ENCODE data around the gene DISC1.
"Not testable (repeated sequence)": the region's sequence is repeated elsewhere in the genome, so short reads cannot be mapped to it uniquely, and the experiment has no call there.

The DISC1 gene

DNA sequence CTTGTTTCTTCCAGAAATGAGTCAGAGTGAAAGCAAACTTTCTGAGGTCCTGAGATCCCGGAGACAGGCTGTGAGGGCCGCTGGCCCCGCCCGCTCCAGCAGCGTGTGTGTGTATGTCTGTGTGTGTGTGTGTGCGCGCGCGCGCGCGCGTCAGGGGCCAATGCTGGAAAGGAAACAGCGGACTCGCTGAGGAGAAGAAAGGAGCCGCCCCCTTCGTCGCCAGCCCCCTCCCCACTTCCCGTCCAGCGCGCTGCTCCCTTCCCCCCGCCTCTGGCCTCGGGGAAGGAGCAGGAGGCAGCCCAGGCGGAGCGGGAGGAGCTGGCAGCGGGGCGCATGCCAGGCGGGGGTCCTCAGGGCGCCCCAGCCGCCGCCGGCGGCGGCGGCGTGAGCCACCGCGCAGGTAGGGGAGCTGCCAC, at the start of gene DISC1:
TSS of gene DISC1 (plus strand) at position 256 of the 416 bp plus-strand sequence. CDS start at position 334, 78 bp downstream.
- DNase-seq (ENCODE audit: low spot score) = peak; percentile 61

DNA sequence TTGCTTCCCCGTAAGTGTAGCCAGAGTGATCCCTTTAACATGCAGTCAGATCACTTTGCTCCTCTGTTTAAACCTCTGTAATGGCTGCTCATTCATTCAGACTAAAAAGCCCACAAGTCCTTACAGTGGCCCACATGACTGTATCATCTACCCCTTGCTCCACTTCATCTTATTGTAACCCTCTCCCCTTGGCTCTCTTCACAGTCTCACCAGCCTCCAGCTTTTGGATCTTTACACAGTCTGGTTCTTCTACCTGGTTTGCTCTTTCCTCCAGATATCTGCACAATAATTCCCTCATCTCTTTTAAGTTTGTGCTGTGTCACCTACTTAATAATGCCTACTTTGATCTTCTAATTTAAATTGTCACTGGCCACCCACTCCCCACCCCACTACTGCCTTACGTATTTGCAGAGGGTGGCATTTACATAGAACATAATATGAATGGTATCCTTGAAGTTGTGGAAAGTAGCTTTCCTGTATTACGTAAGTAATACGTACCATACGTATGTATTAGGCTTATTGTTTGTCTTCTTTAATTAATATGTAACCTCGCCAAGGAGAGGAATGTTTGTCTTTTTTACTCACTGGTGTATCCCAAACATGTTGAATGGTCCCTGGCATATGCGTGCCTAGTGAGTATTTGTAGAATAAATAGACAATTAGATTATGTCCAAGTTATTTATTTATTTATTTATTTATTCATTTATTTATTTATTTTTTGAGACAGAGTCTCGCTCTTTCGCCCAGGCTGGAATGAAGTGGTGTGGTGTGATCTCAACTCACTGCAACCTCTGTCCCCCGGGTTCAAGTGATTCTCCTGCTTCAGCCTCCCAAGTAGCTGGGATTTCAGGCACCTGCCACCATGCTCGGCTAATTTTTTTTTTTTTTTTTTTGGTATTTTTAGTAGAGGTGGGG, 49.5 kb upstream of the DISC1 start:
- DNase-seq (ENCODE audit: low spot score) = no peak

DNA sequence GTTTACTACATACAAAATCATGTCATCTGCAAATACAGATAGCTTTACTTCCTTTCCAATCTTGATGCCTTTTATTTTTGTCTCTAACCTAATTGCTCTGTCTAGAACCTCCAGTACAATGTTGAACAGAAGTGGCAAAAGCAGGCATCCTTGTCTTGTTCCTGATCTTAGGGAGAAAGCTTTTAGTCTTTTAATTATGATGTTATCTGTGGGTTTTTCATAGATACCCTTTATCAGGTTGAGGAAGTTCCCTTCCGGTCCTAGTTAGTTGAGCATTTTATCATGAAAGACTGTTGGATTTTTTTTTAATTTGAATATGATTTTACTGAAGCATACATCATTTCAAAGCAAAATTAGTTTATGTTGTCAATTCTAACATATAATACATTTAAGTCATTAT, 45.7 kb upstream of the DISC1 start:
- no peak for DNase-seq (ENCODE audit: low spot score)

DNA sequence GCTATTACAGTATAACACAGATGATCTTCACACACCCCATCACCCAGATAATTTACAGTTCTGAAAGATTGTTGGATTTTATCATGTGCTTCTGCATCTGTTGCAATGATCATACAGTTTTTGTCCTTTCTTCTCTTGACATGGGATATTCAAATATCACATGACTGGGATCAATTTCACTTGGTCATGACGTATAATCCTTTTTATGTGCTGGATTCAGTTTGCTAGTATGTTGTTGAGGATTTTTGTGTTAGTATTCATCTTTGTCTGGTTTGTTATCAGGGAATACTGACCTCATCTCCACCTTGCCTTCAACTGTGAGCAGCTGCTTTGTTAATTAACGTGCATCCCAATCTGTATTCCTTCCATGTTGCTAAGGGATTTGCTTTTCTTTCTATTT, 44.7 kb upstream of the DISC1 start:
- no peak for DNase-seq (ENCODE audit: low spot score)

DNA sequence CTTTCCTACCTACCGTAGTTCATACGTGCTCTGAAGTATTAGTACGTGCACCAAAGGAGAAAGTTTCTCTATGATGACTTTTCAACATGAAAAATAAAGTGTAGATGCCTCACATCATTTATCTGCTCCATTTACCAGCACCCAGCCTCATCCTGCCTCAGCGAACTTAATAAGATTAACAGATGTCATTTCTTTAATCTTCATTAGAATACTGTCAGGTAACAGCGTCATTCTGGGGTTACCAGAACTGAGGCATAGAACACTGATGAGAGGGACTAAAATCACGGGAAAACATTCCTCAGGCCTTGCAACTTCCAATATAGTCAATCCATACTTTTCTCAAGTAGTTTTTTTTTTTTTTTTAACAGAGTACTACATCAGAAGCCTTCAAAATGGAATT, 43.2 kb upstream of the DISC1 start:
- no peak for DNase-seq (ENCODE audit: low spot score)

DNA sequence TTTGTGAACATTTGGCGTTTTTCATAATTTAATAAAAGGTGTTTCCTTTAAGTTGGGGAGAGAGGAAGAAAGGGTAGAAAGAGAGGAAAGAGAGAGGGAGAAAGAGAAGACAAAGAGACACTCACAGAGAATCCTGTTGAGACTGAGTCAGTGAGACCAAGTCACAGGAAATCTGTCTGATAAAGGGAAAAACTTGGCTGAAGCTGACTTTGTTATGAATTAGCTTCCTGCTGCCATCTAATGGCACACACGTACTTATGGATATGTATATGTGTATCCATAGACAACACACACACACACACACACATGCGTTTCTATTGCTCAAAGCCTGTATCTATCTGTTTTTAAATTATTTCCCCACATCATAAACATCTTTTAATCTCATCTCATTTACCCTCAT, 42.5 kb upstream of the DISC1 start:
- peak; percentile 19 for DNase-seq (ENCODE audit: low spot score)

DNA sequence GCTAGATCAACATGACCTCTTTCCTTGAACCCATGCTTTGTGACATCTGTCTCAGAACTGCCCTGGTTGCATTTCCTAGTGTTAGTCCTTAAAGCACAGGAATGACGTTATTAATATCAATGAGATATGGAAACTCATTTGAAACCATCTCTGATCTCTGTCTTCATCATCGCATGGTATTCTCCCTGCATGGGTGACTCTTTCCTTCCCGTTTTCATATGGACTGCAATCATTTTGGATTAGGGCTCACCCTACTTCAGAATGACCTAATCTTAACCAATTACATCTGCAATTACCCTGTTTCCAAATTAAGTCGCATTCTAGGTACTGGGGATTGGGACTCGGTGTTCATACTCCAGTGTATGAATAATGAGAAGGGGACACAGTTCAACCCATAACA, 41.7 kb upstream of the DISC1 start:
- DNase-seq (ENCODE audit: low spot score) = no peak

DNA sequence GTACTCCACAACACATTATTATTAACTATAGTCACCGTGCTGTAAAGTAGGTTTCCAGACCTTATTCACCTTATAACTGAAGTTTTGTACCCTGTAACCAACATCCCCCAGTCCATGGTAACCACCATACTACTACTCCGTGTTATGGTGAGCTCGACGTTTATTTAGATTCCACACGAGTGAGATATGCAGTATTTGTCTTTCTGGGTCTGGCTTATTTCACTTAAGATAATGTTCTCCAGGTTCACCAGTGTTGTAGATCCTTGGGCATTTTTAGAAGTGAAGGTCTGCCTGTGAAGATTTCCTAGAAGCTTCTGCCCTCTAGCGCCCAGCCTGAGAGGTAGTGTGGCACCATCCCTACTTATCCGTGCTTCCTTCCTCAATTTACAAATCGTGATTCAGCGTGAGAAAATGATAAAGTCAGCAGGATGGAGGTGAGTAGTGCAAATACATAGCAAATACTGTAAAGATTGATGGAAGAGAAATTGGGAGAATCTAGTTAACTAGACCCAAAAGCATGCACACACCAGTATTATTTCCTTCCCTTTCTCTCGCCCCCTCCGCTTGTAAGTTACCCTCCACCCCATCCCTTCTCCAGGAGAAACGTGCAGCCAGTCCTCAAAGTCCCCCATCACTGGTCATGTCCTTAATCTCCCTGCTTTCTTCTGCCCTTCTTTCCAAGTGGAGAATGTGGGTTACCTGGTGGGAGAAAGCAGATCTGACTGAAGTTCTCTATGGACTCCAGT, 36.0 kb upstream of the DISC1 start:
- DNase-seq (ENCODE audit: low spot score) = peak; percentile 49

DNA sequence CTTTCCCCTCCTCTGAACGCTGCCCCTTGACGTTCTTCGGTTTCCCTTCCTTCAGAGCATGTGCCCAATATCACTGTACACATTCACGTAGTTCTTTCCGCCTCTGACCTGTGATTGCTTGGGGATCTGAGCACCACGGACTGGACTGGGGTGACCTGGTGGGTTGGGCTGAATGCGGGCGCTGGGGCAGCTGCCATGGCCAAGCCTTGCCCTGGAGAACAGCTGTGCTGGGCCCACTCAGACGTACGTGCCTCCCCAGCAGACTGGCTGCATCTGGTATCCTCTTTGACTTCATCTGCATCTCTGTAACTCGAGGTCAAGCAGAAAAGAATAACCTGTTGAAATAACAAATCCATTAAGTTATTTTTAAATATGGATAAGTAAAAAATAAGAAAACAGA, 35.1 kb upstream of the DISC1 start:
- DNase-seq (ENCODE audit: low spot score) = no peak

DNA sequence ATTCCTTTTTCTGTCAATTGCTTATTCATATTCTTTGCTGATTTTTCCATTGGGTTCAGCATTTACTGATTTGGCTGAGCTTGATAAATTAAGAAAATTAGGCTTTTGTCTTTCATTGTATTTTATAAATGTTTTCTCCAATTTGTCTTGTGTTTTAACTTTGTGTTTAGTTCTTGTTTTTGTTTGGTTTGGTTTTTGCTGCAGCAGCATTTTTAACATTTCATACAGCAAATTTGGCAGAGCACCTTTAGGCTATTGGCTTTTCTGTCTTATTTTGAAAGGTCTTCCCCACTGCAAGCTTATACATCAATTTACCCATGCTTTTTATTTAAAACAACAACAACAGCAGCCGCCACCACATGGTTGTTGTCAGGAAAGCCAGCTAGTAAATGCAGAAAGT, 33.8 kb upstream of the DISC1 start:
- DNase-seq (ENCODE audit: low spot score) = no peak

DNA sequence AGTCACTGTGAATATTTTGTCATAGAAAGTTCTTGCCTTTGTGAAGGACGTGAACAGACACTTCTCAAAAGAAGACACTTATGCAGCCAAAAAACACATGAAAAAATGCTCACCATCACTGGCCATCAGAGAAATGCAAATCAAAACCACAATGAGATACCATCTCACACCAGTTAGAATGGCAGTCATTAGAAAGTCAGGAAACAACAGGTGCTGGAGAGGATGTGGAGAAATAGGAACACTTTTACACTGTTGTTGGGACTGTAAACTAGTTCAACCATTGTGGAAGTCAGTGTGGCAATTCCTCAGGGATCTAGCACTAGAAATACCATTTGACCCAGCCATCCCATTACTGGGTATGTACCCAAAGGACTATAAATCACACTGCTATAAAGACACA, 33.3 kb upstream of the DISC1 start:
- DNase-seq (ENCODE audit: low spot score) = not testable (repeated sequence)

DNA sequence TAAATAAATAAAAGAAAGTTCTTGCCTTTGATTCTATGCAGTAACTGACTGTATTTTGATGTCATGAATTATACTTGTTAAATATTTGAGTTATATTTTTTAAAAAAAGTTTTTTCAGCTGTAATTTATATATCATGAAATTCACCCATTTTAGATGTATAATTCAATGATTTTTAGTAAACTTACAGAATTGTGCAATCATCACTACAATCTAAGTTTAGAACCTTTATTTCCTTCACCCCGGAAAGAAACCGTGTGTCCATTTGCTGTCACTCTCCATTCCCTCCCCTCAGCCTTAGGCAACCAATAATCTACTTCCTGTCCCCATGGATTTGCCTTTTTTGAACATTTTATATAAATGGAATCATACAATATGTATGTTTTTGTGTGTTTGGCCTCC, 32.5 kb upstream of the DISC1 start:
- DNase-seq (ENCODE audit: low spot score) = no peak

DNA sequence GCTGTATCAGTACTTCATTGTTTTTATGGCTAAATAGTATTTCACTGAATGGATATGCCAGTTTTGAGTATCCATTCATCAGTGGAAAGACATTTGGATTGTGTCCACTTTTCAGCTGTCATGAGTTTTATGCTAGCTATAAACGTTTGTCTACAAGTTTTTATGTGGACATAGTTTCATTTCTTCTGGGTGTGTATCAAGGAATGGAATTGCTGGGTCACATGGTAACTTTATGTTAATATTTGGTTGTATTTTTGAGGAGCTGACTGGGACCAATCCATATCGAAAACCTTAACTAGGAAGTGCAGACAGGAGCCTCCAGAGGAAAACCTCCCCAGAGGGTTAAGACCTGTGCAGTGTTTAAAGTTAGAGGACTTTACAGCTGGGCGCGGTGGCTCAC, 31.8 kb upstream of the DISC1 start:
- no peak for DNase-seq (ENCODE audit: low spot score)

DNA sequence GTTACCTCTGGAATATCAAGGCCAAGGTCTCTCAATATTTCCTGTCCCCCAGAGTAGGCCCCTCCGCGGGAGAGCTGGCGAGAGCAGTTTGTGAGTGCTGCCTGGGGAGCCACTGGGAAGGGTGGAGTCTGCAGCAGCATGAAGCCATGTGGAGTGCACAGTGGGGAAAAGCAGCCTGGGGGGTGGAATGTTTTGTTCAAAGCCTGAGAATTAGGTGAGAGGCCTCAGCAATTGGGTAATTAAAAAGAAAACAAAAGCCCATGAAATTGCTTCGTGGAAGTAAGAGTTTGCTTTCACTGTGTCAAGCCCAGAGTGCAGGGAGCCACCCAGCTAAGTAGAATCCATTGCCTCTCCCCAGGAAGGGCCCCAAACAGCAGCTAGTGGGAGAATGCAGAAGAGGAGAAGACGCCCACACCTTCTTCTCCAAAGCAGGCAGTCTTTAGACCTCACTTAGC, 30.2 kb upstream of the DISC1 start:
- DNase-seq (ENCODE audit: low spot score) = no peak

DNA sequence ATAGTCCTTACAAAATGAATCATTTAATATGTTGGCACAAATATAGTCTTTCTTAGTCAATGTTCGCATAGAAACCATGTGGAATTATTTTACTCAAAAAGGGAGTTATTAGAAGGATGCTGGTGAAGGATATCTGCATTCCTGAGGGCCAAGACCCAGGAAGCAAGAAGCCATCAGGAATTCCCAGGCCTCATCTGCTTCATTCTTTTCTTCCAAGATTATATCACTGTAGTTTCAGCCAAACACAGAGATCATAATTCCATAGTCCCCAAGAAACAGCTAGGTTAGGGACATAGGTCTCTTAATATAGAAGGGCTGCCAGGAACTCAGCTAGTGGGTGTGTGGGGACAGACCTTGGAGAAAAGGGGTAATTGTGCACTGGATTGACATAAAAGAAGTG, 28.6 kb upstream of the DISC1 start:
- DNase-seq (ENCODE audit: low spot score) = no peak

DNA sequence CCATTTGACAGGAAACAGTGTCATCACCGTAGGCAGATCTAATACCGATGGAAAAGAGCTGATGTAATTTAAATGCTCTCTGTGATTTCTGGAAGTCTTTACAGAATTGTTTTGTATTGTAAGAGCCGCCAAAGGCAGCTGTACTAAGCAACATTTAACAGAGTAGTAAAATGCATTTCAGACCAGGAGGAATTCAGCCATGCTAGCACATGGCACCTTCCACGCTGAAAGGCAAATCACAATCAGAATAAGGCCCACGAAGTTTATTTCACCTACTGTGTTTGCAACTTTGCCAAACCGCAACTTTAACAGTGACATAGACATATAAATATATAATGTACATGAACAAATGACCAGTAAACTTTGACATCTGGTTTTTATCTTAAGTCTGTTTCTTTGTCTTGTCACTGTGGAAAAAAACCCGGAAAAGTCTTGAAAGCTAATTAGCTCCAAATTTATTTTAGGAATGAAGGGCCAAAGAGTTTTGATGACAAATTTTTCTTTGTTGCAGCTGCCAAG, 26.1 kb upstream of the DISC1 start:
- no peak for DNase-seq (ENCODE audit: low spot score)

DNA sequence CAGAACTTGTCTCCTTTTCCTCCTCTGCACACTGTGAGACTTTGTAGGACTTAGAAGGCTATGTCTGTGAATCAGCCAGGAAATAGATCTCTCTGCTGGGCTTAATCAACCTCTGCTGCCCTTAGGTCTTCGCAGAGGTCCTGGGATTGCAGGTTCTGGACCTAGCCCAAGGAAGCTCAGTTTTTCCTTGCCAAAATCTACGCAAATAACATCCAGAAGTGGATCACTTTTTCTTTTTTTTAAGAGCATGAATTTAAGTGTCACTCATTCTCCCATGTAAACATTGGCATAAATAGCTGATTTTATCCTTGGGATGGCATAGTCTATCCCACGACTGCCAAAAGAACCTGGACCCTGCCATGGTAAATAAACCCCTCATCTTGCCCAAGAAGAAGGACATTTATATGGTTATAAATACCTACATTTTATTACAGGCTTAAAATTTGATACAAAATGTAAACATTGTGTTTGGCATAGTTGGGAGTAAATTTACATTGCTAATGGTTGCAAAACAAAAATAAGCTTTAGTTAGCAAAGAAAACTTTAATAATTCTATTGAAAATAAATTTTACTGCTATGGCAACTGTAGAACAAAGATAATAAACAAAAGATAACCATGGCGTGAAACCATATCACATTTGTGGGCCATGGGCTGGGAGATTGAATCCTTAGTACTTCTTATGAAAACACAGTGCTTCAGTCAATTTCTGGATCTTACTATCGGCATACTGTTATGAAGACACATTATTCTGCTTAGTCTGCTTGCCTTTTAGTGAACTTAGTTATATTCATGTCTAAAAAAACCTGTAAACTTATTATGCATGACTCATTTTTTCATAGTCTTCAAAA, 24.5 kb upstream of the DISC1 start:
- no peak for DNase-seq (ENCODE audit: low spot score)

DNA sequence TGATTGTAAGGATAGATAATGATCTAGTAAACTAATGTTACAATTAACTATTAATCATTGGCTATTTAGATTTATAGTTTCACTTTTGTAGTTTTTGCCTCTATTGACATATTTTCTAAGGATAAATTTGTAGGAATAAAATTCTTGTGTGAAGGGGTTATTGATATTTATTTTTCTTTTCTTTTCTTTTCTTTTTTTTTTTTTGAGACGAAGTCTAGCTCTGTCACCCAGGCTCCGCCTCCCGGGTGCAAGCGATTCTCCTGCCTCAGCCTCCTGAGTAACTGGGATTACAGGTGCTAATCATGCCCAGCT, 24.0 kb upstream of the DISC1 start:
- no peak for DNase-seq (ENCODE audit: low spot score)

DNA sequence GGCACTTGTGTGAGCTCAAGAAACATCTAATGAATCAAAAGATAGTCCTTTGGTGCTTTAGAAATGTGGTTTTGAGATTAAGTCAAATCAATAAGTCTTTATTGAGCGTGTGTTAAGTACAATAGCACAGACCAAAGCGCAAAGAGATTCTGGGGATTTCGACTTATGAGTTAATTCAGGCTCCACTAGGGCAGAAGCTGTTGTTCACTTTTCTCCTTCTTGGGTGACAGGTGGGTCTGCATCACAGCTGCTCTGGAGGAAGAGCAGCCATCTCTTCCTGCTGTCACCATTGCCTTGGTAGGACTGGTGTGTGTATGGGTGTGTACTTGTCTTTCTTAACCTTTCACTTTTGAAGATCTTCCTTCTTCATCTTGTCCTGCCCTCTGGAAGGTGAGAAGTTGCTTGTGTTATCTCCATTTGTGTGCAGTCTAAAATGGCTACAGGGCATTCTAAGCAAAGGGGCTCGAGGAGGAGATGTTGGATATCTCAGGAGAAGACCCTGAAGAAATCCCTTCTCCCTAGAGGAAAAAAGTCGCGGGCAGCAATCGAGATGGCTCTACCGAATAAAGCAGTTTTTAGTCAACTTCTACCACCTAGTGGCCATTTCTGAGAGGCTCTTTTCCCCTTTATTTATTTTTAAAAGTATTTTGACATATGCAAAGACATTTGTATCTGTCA, 22.9 kb upstream of the DISC1 start:
- DNase-seq (ENCODE audit: low spot score) = peak; percentile 80

DNA sequence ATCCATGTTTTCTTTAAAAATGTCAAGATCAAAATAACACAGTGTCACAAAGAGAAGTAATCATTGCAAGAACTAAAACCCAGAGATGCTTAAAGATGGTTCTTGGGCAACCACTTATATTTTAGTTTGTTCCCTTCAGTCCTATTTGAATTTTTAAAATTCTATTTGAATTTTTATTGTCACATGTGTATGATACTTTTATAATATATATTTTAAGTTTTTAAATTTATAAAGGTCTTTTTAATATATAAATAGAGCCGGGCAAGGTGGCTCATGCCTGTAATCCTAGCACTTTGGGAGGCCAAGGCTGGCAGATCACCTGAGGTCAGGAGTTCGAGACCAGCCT, 22.3 kb upstream of the DISC1 start:
- DNase-seq (ENCODE audit: low spot score) = no peak

DNA sequence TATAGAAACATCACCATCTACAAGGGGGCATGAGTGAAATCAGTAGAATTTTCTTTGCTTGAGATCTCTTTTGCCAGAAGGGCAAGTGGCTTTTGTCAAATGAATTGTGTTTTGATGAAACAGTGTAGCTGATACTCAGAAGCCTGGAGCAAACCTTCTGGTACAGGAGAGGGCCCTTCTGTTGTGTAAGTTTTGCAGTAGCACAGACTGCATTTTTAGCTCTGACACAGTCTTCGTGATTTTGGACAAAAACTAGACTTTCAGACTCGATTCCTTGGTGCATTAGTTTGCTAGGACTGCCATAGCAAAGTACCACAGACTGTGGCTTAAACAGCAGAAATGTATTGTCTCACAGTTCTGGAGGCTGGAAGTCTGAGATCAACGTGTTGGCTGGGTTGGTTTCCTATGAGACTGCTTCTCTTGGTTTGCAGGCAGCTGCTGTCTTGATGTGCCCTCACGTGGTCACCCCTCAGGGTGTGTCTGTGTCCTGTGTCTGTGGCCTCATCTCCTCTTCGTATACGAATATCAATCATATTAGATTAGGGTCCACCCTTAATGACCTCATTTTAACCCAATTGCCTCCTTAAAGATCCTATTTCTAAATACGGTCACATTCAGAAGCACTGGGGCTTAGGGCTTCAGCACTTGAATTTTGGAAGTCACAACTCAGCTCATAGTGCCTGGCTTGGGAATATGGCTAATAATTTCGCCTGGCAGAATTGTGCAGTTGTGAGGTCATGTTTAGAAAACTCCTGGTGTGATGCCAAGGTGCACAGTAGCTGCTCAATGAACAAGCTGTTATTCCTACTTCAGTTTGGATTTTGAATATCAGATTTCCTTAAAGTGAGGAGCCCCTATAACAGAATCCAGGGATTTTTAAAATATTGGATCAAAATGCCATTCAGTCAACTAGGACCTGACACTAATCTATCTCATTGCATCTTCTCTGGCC, 21.2 kb upstream of the DISC1 start:
- DNase-seq (ENCODE audit: low spot score) = no peak
